ENCODE data around the gene LAMB3.

DNA sequence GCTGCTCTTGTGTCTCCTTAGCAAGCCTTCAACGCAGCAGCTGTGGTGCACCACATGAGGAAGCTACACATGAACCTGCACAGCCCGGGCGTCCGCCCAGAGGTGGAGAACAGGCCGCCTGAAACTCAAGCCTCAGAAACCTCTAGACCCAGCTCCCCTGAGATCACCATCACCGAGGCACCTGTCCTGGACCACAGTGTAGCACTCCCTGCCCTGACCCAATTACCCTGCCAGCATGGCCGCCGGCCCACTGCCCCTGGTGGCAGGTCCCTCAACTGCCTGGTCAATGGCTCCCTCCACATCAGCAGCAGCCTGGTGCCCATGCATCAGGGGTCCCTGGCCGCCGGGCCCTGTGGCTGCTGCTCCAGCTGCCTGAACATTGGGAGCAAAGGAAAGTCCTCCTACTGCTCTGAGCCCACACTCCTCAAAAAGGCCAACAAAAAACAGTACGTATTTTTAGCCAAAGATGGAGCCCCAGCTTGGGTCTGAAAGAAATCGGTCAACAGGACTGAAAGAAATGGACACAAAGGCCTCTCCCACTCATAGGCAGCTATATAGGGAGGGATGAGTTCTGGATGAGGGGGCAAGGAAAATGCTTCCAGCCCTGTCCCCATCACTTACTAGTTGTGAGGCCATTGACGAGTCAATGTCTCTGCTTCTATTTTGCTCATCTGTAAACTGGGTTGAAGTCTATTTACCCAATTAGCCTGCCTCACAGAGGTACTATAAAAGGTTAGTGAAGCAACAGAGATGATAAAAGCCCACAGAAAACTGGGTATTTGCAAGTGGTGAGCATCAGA lies 40.3 kb downstream of the LAMB3 start:
- TF ChIP-seq, protein P1, sequence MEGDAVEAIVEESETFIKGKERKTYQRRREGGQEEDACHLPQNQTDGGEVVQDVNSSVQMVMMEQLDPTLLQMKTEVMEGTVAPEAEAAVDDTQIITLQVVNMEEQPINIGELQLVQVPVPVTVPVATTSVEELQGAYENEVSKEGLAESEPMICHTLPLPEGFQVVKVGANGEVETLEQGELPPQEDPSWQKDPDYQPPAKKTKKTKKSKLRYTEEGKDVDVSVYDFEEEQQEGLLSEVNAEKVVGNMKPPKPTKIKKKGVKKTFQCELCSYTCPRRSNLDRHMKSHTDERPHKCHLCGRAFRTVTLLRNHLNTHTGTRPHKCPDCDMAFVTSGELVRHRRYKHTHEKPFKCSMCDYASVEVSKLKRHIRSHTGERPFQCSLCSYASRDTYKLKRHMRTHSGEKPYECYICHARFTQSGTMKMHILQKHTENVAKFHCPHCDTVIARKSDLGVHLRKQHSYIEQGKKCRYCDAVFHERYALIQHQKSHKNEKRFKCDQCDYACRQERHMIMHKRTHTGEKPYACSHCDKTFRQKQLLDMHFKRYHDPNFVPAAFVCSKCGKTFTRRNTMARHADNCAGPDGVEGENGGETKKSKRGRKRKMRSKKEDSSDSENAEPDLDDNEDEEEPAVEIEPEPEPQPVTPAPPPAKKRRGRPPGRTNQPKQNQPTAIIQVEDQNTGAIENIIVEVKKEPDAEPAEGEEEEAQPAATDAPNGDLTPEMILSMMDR (IDR thresholded peaks at IDR 0.05) = peak; percentile 14
- no peak for TF ChIP-seq EZH2 (IDR thresholded peaks at IDR 0.05)
